ENCODE results near the gene AGTPBP1.

- TF ChIP-seq RELA (CRISPR knock-in tag; IDR thresholded peaks at IDR 0.05; ENCODE audit: borderline replicate concordance) (no peak), CTCF (IDR thresholded peaks at IDR 0.05) (no peak), ZNF121 (CRISPR knock-in tag; IDR thresholded peaks at IDR 0.05) (no peak), CREM (CRISPR knock-in tag; IDR thresholded peaks at IDR 0.05) (no peak)
Observed at GRCh38 chr9:85700330-85700729, 41.4 kb downstream of the AGTPBP1 start.
